ENCODE measurements around the gene HMGCS1.
"Not testable (repeated sequence)": the region's sequence is repeated elsewhere in the genome, so short reads cannot be mapped to it uniquely, and the experiment has no call there.

HMGCS1 gene

DNA sequence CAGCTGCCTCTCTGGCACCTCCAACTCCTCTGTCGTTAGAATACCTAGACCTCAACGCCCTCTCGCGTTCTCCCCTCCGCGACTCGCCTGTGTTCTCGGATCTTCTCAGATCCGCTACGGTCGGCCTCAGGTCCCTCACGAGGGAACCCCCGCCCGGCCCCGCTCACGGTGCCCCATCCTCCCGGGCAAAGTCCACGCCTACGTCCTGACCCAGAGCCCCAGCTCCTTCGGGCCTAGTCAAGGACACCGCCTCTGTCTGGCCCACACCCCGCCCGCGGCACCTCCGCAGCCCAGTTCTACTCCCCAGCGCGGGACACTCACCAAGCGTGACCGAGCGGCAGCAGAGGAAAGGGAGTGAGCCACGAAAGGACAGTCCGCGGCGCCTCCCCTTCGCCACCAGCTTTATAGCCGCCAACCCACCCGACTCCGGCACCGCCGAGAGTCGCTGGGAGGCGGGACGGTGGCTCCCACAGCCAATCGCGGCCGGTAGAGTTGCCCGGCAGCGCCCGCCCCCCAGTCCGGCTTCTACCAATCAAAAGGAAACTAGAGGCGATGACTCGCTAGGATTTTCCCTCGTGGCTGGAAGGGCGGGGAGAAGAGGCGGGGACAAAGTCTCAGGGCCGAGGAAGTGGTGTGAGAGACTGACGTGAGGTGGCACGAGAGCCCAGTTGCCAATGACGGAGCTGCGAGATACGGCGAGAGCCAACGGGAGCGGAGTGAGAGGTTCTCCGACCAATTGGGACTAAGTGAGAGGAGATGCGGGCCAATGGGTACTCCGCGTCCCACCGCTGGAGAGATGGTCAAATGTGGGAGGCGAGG is at the start of gene HMGCS1:
TSS of gene HMGCS1 (minus strand) at position 378 of the 819 bp plus-strand sequence. CDS start 14,447 bp downstream, outside the sequence.
- peak; percentile 97 for DNase-seq (ENCODE audit: low read depth)

DNA sequence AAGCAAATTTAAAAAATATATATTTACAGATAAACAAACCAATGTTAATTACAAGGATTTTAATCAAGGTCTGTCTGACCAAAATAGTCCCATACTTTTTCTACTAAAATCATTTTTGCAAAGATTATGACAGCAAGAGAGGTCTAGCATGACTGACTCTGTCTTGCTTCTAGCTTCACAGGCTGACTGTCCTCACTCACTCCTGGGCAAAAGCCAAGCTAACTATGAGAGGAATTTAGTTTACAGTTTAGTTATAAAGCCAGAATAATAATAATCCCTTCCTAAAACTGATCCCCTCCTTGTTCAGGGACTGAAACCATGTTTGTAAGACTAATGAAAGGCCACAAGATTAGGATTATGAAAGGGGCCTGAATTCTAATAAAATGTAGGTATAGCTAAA is 45.5 kb upstream of the HMGCS1 start:
- DNase-seq (ENCODE audit: low read depth) = no peak

DNA sequence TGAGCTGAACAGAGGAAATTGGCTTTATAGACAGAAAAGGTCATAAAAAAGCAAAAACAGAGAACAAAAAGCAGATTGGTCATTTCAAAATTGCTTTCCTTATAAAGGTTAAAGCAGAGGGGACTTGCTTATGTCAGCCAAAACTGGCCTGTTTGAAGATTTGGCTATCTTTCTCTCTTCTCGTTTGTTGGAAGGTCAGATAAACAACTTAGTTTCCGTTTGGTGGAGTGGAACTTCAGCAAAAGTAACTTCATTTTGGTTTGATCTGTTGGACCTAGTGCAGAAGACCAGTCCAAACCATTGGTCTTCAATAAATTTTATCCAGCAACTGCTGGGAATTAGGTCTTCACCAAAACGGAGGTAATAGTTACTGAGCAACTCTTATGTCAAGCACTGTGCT is 45.1 kb upstream of the HMGCS1 start:
- no peak for DNase-seq (ENCODE audit: low read depth)

DNA sequence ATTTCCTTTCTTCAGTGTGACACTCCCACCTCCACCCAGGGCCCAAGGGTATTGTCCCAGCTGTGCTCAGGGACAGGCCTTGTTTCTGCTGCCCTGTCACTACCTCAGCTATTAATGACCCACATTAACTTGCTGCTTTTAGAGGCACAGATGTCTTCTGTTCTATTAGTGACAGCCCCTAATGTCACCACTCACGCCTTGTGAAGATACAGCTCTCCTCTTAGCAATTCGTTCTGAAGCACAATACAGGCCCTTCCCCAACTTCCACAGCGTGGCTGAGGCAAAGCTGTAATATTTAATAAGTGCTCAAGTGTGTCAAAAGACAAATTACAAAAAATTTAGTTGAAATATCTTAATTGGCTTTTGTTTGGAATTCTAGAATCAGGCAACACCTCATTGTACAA is 44.7 kb upstream of the HMGCS1 start:
- no peak for DNase-seq (ENCODE audit: low read depth)

DNA sequence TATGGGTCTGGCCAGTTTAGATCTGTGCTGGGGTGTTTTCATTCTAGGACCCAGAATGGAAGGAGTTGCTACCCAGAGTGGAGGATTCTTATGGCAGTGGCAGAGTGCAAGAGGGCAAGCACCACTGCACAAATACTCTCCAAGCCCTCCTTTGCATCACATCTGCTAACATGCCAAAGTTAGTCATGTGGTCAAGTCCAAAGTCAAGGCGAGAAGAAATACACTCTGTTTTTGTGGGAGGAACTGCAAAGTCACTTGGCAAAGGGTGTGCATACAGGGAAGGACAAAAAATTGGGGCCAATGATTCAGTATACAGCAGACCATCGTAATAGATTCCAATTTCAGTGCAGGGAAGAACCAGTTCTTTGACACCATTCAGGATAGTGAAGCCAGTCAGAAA is 43.9 kb upstream of the HMGCS1 start:
- no peak for DNase-seq (ENCODE audit: low read depth)

DNA sequence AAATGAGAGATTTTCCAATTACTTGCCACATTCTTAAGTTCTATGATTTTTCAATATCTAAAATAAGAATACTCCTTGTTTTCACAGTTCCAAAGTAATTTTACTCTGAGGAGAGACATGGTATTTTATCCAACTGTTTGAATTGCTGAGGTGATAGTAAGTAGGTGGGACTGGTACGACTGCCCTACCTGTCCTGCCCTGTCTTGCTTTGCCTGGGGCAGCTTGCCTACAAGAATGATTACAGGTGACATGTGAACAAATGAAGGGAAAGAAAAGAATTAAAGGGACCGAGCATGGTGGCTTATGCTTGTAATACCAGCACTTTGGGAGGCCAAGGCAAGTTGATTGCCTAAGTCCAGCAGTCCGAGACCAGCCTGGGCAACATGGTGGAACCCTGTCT is 41.6 kb upstream of the HMGCS1 start:
- DNase-seq (ENCODE audit: low read depth) = no peak

DNA sequence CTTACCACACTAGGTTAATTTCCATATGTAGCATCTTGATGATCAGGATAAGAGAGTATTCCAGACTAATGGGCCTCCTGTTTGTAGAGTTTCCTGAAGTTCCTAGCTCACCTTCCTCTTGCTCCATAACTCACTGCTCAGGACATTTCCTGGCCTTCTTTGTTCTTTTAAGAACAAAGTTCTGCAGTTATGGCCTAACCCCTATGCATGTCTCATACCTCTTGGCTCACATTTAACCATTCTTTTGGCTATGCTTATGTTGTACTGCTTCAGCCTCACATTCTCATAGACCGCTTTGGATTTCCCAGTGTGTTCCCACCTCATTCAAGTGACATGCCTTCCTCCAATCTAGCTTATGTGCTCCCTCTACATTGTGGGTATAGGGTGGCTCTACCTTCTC is 40.5 kb upstream of the HMGCS1 start:
- DNase-seq (ENCODE audit: low read depth) = no peak

DNA sequence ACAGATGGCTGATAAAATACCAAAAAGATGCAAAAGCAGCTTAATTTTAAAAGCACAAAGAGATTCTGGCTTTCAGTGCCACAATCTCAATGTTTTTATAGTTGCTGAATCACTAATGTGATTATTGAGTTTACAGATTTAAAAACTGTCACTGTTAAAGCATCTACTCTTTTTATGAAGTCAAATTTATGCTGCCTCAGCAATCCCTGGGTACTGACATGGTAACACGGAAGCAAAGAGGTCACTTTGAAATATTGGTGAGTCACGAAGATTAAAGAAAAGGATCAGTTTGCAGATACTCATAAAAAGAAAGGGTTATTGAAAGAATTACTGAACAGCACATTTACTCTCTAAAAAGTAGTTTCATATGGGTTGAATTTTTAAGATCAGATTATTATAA is 39.7 kb upstream of the HMGCS1 start:
- no peak for DNase-seq (ENCODE audit: low read depth)

DNA sequence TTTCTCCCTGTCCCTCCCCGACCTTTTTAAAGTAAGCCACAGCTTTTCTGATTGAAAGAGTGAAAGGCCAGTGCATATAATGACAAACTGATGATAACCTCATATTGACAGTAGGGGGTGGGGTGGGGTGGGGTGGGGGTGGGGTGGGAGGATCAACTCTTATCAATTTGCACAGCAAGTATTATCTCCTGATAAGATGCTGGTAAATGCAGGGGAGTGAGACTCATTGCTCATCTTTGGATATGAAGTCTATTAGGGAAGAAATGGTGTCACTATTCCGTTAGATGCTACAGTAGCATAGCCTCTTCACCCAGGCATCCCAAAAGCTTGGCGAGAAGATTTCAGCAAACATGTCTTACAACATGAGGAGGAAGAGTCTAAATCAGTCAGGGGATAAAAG is 38.9 kb upstream of the HMGCS1 start:
- no peak for DNase-seq (ENCODE audit: low read depth)

DNA sequence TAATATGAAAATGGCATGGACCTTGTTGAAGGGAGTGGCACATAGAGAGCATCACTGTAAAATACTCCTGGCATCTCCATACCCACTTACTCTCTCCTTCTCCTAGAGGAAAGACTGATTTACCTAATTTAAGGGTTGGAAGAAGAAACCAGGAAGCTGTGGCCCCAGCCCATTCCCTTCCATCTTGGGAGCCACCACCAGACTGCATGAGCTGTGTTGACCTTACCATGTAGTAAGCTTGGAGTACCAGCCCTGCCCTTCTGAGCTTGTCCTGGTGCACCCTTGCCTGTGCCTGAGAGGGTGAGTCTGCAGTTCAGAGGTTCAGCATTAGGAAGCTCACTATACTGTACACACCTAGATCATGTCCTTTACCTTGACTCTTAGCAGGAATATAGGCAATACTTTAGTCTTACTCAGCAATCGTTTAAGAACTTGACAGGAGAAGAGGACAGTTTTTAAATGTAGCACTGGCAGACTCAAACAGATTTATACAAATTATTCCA is 35.7 kb upstream of the HMGCS1 start:
- no peak for DNase-seq (ENCODE audit: low read depth)

DNA sequence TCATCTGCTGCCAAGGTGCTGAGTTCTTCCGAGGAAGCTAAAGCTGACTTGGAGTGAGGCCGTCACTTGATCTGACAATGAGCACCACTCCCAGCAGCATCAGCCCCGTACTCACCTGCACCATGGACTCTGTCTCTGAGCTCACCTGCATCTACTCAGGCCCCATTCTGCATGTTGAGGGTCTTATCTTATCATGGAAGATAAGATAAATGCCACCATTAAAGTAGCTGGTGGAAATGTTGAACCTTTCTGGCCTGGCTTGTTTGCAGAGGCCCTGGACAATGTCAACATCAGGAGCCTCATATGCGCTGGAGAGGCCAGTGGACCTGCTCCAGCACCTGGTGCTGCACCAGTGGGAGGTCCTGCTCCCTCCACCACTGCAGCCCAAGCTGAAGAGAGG is 35.0 kb upstream of the HMGCS1 start:
- no peak for DNase-seq (ENCODE audit: low read depth)

DNA sequence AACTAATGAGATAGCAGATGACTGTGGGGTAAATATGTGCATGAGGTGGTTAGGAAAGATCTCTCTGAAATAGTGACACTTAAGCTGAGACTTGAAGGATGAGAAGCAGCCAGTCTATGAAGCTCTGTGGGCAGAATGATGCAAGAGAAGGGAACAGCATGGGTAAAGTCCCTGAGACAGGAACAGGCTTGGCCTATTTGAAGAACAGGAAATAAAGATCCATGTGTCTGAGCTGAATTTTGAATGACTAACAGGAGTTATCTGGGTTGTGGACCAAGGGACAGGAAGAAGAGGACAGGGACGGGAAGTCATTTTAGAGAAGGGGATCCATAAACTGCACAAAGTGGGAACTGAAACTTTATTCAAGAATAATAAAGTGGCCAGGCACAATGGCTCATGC is 25.6 kb upstream of the HMGCS1 start:
- DNase-seq (ENCODE audit: low read depth) = no peak

DNA sequence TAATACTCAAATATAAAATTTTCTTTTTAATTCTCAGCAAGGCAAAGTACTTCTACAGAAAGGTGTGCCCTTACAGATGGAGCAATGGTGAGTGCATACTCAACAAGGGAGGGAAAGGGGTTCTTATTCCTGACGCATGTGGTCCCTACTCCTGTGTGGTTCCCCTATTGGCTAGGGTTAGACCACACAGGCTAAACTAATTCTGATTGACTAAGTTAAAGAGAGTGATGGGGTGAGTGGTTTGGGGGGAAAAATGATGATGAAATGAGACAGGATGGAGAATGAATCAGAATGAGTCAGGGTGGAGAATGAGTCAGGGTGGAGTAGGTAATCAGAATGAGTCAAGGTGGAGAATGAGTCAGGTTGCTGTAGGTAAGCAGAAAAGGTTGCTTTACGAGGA is 22.9 kb upstream of the HMGCS1 start:
- DNase-seq (ENCODE audit: low read depth) = no peak

DNA sequence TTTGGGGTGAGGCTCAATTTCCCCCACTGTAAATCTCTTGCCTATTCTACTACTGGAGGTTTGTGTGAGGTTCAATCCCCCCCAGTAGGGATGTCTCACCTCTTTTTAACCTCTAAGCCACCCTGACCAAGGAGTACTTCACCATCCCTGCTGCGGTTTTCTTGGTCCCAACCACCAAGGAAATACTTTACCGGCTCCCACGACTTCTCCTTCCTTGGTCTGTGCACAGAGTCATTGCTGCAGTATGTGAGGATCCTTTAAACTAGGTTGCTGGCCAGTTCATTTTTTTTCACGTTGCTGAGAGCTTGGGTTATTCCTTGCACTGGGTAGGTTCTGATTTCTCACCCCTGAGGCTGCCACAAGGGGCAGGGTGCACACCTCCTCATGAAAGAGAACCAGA is 22.5 kb upstream of the HMGCS1 start:
- DNase-seq (ENCODE audit: low read depth) = no peak

DNA sequence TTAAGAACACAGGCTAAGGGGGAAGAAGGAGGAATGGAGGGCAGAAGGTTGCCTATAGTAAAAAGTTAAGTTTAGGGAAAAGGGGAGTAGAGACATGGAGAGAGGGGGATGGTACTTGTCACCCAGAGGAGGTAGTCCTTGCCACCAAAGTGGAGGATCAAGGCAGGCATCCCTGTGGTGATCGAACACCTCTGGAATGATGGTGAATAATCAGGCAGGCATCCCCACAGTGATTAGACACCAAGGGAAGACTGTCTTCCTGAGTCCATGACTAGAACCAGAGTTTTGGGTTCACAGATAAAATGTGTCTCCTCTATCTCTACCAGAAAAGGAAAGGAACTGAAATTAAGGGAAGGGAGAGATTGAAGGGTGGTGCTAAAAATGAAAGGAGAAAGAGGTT is 19.2 kb upstream of the HMGCS1 start:
- DNase-seq (ENCODE audit: low read depth) = no peak

DNA sequence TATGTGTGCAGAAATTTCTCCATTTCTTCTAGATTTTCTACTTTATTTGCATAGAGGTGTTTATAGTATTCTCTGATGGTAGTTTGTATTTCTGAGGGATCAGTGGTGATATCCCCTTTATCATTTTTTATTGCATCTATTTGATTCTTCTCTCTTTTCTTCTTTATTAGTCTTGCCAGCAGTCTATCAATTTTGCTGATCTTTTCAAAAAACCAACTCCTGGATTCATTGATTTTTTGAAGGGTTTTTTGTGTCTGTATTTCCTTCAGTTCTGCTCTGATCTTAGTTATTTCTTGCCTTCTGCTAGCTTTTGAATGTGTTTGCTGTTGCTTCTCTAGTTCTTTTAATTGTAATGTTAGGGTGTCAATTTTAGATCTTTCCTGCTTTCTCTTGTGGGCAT is 12.4 kb upstream of the HMGCS1 start:
- not testable (repeated sequence) for DNase-seq (ENCODE audit: low read depth)

DNA sequence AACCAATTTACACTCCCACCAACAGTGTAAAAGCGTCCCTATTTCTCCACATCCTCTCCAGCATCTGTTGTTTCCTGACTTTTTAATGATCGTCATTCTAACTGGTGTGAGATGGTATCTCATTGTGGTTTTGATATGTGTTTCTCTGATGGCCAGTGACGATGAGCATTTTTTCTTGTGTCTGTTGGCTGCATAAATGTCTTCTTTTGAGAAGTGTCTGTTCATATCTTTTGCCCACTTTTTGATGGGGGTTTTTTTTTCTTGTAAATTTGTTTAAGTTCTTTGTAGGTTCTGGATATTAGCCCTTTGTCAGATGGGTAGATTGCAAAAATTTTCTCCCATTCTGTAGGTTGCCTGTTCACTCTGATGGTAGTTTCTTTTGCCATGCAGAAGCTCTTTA is 10.3 kb upstream of the HMGCS1 start:
- DNase-seq (ENCODE audit: low read depth) = not testable (repeated sequence)

DNA sequence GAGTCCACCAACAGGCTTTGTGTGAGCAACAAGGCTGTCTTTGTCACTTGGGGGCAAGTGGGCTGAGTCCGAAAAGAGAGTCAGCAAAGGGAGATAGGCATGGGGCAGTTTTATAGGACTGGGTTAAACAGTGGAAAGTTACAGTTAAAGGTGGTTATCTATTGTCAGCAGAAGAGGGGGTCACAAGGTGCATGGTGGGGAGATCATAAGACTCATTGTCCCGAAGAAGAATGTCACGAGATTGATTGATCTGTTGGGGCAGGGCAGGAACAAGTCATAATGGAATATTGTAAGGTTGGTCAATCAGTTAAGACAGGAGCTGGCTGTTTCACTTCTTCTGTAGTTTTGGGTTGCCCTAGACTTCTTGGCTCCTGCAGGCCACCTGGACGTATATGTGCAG is 7.6 kb upstream of the HMGCS1 start:
- no peak for DNase-seq (ENCODE audit: low read depth)

DNA sequence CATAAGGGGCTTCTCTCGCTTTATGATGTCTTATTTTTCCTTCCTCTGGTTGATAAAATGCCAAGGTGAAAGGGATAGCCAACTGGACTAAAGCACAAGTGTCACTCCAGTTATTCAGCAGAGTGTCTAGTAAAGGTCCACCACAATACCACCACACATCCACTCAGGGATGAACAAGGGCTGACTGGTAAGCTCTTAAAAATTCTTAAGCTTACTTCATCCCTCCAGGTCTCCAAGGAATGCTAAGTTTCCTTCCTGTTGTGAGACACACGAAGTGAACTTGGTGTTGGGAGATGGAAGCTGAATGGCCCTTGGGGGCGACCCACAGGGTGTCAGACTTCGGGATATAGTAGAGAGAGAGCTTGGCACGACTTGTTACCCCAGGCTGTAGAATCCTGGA is 3.2 kb upstream of the HMGCS1 start:
- DNase-seq (ENCODE audit: low read depth) = no peak

DNA sequence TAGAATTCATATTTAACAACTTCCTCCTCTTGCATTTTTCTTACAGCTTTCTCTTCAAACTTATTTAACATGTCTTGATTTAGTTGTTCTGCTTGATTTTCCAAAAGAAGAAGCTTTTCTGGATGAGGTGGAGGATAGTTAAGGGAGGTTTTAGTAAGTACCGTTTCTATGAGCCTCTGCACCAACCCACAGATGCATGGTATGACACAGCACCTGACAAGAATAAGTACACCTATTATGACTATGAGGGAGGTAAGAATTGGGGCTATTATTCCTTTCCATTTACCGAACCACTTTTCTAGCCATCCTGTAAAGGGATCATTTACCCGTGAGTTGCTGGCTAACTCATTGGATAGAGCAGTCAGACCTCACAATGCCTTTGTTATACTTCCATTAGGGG is 2.5 kb upstream of the HMGCS1 start:
- DNase-seq (ENCODE audit: low read depth) = no peak

DNA sequence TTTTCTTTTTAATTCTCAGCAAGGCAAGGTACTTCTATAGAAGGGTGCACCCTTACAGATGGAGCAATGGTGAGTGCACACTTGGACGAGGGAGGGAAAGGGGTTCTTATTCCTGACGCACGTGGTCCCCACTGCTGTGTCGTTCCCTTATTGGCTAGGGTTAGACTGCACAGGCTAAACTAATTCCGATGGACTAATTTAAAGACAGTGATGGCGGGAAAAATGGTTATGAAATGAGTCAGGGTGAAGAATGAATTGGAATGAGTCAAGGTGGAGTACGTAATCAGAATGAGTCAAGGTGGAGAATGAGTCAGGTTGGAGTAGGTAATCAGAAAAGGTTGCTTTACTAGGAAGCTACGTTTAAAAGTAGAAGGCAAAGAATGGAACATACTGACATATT is 2.1 kb upstream of the HMGCS1 start:
- no peak for DNase-seq (ENCODE audit: low read depth)

DNA sequence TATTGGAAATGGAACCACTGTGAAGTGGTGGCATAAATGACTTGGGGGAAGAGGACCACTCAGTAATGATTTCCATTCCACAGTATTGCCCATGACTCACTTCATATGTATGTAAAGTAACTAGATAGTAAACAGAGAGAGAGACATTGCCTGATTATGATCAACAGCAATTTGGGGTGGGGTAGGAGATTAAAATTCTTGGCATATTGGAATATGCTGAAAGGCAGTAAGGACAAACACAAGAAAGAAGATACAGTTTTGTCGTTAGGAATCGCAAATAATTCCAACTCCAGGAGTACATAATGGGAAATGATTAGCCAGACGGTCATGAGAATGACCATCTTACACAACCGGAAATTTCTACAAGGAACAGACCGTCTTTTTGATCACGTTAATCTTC is 1.5 kb upstream of the HMGCS1 start:
- DNase-seq (ENCODE audit: low read depth) = no peak

DNA sequence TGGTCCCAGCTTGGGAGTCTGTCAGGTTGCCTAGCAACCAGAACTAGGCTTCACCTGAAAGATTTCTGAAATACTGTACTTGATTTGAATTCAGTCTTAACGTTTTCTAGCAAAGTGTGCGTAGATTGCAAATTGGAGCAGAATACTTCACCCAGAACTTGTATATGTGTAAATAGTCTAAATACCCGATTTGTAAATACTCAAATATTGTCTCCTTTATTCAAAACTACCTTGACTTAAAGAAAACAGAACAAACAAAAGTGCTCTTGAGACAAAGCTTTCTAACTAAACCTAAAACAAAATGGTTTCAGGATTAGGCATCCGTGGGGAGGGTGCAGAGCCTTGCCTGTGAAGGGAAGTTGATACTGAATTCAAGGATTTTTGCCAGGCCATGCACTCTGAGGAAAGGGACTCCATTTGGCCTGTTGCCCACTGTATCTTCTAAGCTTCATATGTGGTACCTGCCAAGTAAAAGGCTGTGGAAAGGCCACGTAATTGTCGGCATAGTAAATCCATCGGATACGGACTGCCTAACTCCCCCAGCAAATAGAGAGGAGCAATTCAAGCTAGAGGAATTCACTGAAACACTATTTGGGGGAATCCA is 744 bp upstream of the HMGCS1 start:
- DNase-seq (ENCODE audit: low read depth) = no peak

DNA sequence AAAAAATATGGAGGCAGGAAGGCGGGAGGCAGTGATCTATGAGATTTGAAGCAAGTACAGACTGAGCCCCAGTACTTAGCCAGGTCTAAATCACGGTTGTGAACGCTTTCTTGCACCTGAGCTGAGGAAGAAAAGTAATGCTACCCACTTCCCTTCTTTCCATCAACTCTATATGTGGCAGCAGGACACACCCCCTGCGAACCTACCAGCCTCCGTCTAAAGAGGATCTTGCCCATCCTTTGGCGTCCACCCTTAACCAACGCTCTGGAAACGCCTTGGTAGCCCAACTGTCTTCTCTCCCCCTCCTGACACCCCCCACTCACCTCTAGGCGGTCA is 545 bp downstream of the HMGCS1 start:
- peak; percentile 15 for DNase-seq (ENCODE audit: low read depth)

Measured in stimulated activated CD8-positive, alpha-beta memory T cell treated with anti-CD3 and anti-CD28 coated beads, Interleukin-12 subunit alpha, Interleukin-12 subunit beta, amount 100 ng/mL, for 1 hour (primary cell).